GM12865 (cell line): Measurements from ENCODE around the gene FAM124A.

Experiments
- DNase-seq: peaks from one replicate; pipeline ENCODE4 v3.0.0; 2010; ENCODE audit warnings: low read depth
- H3K4me3 ChIP-seq: 2 replicates; pipeline ENCODE4 v1.5.1; 2011; ENCODE audit warnings: mild to moderate bottlenecking, low read depth, low read length, control low read depth
- TF ChIP-seq, protein P1 (sequence below): IDR thresholded peaks from 2 replicates; pipeline ENCODE4 v1.5.1; 2011; ENCODE audit warnings: low read length, control low read depth, low read depth, inconsistent platforms; ENCODE audit not compliant: insufficient read depth; ENCODE audit errors: missing control alignments

The FAM124A gene

DNA sequence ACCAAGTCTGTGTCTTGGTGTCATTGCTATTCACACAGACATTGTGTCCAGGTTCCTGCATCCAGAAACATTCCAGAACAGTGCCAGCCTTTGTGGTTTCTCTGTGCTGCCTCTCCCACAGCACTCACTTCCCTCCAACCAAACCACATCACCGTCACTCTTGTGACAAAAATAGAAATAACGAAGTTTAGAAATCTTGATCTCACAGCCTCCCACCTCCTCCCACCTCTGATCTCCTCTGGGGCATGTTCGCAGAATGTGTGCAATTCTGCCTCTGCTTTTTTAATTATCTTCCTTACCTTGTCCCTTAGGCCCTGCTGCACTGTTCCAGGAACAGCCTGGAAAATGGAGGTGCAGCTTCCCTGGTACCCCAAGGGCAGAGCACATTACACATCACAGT lies 108.6 kb downstream of the FAM124A start:
- peak; percentile 16 for DNase-seq
- H3K4me3 ChIP-seq: no peak overlapping the region
- TF ChIP-seq, protein P1, sequence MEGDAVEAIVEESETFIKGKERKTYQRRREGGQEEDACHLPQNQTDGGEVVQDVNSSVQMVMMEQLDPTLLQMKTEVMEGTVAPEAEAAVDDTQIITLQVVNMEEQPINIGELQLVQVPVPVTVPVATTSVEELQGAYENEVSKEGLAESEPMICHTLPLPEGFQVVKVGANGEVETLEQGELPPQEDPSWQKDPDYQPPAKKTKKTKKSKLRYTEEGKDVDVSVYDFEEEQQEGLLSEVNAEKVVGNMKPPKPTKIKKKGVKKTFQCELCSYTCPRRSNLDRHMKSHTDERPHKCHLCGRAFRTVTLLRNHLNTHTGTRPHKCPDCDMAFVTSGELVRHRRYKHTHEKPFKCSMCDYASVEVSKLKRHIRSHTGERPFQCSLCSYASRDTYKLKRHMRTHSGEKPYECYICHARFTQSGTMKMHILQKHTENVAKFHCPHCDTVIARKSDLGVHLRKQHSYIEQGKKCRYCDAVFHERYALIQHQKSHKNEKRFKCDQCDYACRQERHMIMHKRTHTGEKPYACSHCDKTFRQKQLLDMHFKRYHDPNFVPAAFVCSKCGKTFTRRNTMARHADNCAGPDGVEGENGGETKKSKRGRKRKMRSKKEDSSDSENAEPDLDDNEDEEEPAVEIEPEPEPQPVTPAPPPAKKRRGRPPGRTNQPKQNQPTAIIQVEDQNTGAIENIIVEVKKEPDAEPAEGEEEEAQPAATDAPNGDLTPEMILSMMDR: no peak

DNA sequence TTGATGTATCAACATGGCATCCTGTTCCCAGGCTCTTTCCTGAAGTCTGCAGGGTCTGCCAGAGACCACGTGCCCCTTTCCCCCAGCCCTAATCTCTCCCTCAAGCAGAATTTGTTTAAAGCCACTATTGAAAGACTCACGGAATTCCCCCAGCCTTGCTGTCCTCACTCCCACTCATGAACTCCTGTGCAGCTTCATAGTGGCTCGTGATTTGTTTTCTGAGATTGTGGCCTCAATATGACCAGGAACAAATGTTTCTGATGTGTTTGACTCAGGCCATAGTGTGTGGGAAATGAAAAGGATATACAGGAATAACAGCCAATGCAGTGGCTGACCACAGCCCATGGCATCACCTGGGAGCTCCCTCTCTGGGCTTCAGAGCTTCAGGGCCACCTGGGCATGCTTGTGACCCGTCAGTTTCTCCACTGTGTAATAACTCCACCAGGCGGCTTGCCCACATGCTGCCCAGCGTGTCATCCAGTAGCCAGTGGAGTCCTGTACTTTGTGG lies 109.2 kb downstream of the FAM124A start:
- TF ChIP-seq, protein P1: no peak
- peak; percentile 37 for DNase-seq
- no peak overlapping the region for H3K4me3 ChIP-seq

DNA sequence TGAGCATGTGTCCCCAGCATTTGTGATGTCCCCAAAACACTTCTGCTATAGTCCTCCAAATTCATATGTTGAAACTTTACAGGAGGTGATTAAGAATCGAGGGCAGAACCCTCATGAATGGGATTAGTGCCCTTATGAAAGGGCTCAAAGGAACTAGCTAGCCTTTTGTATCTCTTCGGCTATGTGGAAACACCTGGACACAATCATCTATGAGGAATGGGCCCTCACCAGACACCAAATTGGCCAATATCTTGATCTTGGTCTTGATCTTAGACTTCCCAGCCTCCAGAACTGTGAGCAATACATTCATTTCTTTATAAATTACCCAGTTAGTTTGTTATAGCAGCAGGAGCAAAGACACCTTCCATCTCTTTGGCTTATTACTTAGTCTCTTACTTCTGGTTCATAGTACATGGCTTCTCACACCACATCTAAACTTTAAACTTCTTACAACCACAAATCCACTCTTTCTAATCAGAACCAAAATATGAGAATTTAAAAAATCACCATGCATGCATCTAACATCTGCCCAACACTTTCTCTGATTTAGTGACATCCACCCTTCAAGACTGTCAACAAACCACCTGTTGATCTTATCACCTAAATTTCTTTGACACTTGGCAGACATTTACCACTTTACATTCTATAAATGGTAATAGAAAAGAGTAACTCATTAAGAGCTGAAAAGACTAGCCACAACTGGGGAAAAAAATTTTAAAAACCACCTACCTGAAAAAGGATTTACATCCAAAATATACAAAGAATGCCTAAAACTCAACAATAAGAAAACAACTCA lies 110.6 kb downstream of the FAM124A start:
- TF ChIP-seq, protein P1: no peak
- H3K4me3 ChIP-seq: no peak overlapping the region
- DNase-seq: no peak

DNA sequence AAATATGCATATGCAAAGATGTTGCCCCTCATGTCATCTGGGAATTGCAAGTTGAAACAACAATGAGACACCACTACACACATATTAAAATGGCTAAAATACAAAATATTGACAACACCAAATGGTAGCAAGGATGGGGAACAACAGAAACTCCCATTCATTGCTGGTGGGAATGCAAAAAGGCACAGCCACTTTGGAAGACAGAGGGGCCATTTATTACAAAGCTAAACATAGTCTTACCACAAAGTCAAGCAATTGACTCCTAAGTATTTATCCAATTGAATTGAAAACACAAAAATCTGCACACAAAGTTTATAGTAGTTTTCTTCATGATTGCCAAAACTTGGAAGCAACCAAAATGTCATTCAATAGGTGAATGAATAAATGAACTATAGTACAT lies 111.2 kb downstream of the FAM124A start:
- TF ChIP-seq, protein P1: no peak
- no peak overlapping the region for H3K4me3 ChIP-seq
- no peak for DNase-seq

DNA sequence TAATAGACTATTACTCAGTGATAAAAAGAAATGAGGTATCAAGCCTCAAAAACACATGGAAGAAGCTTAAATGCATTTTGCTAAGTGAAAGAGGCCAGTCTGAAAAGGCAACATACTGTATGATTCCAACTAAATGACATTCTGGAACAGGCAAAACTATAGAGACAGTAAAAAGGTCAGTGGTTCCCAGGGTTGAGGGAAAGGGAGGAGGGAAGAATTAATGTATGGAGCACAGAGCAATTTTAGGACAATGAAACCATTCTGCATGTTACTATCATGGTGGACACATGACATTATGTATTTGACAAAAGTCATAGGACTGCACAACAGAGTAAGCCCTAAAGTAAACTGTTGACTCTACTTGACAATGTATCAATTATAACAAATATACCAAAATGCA lies 111.6 kb downstream of the FAM124A start:
- H3K4me3 ChIP-seq: no peak overlapping the region
- TF ChIP-seq, protein P1: no peak
- DNase-seq: no peak
